Keratinocyte (primary cell): ENCODE results near the gene CASP9.

ENCODE experiments used
- CTCF ChIP-seq, 3 experiments: IDR thresholded peaks in 1 of 3; conservative IDR thresholded peaks in 1 of 3; optimal IDR thresholded peaks in 1 of 3; 2 replicates in 2 of 3; 3 replicates in 1 of 3; pipeline versions ENCODE3 to v1.5.1; 2011; ENCODE audit warnings: low read length in 3 of 3, mild to moderate bottlenecking in 3 of 3, moderate library complexity in 2 of 3, control low read depth in 1 of 3, inconsistent platforms in 1 of 3; ENCODE audit not compliant: insufficient read depth in 2 of 3; ENCODE audit errors: extremely low read depth in 1 of 3
- EZH2 ChIP-seq: IDR thresholded peaks from one replicate; pipeline ENCODE4 v1.6.1; 2012; ENCODE audit warnings: inconsistent platforms, mild to moderate bottlenecking, low read length, moderate library complexity

DNA sequence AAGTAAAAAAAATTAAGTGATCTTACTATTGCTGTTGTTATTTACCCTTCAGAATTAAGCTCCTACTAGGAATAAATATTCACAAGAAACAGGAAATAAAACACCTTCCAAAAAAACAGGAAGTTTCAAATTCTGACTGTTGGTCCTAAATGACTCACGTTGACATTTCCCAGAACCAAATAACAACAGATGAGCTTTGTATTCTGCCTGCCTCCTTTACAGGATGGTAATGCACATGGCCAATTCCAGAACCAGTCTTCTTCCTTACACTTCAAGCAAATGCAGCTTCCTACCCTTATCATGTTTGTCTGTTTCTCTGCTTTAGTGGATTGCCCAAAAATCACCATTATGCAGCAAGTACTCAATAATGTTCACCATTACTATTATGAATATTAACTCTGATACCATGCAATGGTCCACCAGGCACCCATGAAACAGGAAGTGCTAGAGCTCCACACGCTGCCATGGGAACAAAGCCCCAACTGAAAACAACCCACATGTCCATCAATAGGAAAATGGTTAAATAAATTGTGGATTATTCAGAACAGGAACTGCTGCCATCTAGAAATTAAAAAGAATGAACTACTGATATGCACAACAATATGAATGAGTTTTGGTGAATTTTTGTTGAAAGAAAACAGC lies 8.9 kb downstream of the CASP9 start:
- TF ChIP-seq CTCF (optimal IDR thresholded peaks at IDR 0.05 in 1 of 3, IDR thresholded peaks at IDR 0.05 in 1 of 3, conservative IDR thresholded peaks at IDR 0.05 in 1 of 3; ENCODE audit: extremely low read depth in 1 of 3, insufficient read depth in 2 of 3, low read length in 3 of 3) (no peak), EZH2 (no peak)
